HEK293 (cell line): Measurements from ENCODE around the gene UBL7.

ENCODE experiments used
- BCL11A ChIP-seq: fragments of 450-650 bp; formaldehyde crosslinking; IDR thresholded peaks from 2 replicates; pipeline ENCODE4 v1.5.1; 2016; ENCODE audit warnings: low read depth, missing biosample characterization, missing genetic modification characterization
- YY1 ChIP-seq: fragments of 450-650 bp; formaldehyde crosslinking; IDR thresholded peaks from 2 replicates; pipeline ENCODE4 v1.5.1; 2018; ENCODE audit warnings: missing biosample characterization, missing genetic modification characterization
- ZNF114 ChIP-seq: fragments of 450-650 bp; formaldehyde crosslinking; IDR thresholded peaks from 2 replicates; pipeline ENCODE4 v1.5.0; 2017; ENCODE audit warnings: missing biosample characterization, missing genetic modification characterization
- ZNF140 ChIP-seq: fragments of 450-650 bp; formaldehyde crosslinking; IDR thresholded peaks from 2 replicates; pipeline ENCODE4 v1.5.1; 2016; ENCODE audit warnings: missing biosample characterization, missing genetic modification characterization
- ZNF341 ChIP-seq: fragments of 450-650 bp; formaldehyde crosslinking; IDR thresholded peaks from 2 replicates; pipeline ENCODE4; 2016; ENCODE audit warnings: low read depth, missing biosample characterization, missing genetic modification characterization
- ZNF354C ChIP-seq: fragments of 450-650 bp; formaldehyde crosslinking; IDR thresholded peaks from 2 replicates; pipeline ENCODE4 v1.5.1; 2016; ENCODE audit warnings: missing biosample characterization, missing genetic modification characterization, low read depth, borderline replicate concordance
- ZNF548 ChIP-seq: fragments of 450-650 bp; formaldehyde crosslinking; IDR thresholded peaks from 2 replicates; pipeline ENCODE4 v1.5.1; 2016; ENCODE audit warnings: missing biosample characterization, missing genetic modification characterization
- ZNF600 ChIP-seq: fragments of 450-650 bp; formaldehyde crosslinking; IDR thresholded peaks from 2 replicates; pipeline ENCODE4 v1.5.1; 2016; ENCODE audit warnings: missing biosample characterization, missing genetic modification characterization
- TF ChIP-seq, protein P1 (sequence below): fragments of 450-650 bp; formaldehyde crosslinking; IDR thresholded peaks from 2 replicates; pipeline ENCODE4 v1.5.1; 2016; ENCODE audit warnings: missing biosample characterization, missing genetic modification characterization
- TF ChIP-seq, protein P2 (sequence below): fragments of 450-650 bp; formaldehyde crosslinking; IDR thresholded peaks from 2 replicates; pipeline ENCODE4 v1.5.1; 2016; ENCODE audit warnings: missing biosample characterization, missing genetic modification characterization
- TF ChIP-seq, protein P3 (sequence below): fragments of 450-650 bp; formaldehyde crosslinking; IDR thresholded peaks from 2 replicates; pipeline ENCODE4 v1.5.1; 2016; ENCODE audit warnings: missing biosample characterization, missing genetic modification characterization
- TF ChIP-seq, protein P4 (sequence below): fragments of 450-650 bp; formaldehyde crosslinking; IDR thresholded peaks from 2 replicates; pipeline ENCODE4 v1.5.1; 2016; ENCODE audit warnings: missing biosample characterization, missing genetic modification characterization
- TF ChIP-seq, protein P5 (sequence below): fragments of 450-650 bp; formaldehyde crosslinking; IDR thresholded peaks from 2 replicates; pipeline ENCODE4 v1.5.1; 2016; ENCODE audit warnings: missing biosample characterization, missing genetic modification characterization, low read depth

DNA sequence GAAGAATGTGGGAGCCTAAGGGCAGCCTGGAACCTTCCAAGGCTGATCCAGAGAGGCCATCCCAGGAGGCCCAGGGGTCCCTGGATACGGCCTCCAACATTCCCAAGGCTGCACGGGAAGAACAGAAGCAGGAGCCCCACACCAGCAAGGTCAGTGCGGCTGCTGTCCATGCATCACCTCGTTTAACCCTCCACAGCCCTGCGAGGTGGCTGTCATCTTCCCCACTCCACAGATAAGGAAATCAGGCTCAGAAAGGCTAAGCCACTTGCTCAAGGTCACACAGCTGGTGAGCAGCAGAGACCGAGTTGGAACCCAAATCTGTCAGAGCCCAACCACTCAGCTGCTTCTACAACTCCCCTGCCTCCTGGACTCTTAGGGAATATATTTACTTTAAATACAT, 48.8 kb downstream of the UBL7 start:
- TF ChIP-seq, protein P1, sequence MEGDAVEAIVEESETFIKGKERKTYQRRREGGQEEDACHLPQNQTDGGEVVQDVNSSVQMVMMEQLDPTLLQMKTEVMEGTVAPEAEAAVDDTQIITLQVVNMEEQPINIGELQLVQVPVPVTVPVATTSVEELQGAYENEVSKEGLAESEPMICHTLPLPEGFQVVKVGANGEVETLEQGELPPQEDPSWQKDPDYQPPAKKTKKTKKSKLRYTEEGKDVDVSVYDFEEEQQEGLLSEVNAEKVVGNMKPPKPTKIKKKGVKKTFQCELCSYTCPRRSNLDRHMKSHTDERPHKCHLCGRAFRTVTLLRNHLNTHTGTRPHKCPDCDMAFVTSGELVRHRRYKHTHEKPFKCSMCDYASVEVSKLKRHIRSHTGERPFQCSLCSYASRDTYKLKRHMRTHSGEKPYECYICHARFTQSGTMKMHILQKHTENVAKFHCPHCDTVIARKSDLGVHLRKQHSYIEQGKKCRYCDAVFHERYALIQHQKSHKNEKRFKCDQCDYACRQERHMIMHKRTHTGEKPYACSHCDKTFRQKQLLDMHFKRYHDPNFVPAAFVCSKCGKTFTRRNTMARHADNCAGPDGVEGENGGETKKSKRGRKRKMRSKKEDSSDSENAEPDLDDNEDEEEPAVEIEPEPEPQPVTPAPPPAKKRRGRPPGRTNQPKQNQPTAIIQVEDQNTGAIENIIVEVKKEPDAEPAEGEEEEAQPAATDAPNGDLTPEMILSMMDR (tag by site-specific recombination), result no peak
- TF ChIP-seq YY1, result no peak
- TF ChIP-seq, protein P2, sequence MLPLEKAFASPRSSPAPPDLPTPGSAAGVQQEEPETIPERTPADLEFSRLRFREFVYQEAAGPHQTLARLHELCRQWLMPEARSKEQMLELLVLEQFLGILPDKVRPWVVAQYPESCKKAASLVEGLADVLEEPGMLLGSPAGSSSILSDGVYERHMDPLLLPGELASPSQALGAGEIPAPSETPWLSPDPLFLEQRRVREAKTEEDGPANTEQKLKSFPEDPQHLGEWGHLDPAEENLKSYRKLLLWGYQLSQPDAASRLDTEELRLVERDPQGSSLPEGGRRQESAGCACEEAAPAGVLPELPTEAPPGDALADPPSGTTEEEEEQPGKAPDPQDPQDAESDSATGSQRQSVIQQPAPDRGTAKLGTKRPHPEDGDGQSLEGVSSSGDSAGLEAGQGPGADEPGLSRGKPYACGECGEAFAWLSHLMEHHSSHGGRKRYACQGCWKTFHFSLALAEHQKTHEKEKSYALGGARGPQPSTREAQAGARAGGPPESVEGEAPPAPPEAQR (tag by site-specific recombination), result no peak
- TF ChIP-seq ZNF341 (tag by site-specific recombination), result no peak
- TF ChIP-seq ZNF548, result no peak
- TF ChIP-seq, protein P3, sequence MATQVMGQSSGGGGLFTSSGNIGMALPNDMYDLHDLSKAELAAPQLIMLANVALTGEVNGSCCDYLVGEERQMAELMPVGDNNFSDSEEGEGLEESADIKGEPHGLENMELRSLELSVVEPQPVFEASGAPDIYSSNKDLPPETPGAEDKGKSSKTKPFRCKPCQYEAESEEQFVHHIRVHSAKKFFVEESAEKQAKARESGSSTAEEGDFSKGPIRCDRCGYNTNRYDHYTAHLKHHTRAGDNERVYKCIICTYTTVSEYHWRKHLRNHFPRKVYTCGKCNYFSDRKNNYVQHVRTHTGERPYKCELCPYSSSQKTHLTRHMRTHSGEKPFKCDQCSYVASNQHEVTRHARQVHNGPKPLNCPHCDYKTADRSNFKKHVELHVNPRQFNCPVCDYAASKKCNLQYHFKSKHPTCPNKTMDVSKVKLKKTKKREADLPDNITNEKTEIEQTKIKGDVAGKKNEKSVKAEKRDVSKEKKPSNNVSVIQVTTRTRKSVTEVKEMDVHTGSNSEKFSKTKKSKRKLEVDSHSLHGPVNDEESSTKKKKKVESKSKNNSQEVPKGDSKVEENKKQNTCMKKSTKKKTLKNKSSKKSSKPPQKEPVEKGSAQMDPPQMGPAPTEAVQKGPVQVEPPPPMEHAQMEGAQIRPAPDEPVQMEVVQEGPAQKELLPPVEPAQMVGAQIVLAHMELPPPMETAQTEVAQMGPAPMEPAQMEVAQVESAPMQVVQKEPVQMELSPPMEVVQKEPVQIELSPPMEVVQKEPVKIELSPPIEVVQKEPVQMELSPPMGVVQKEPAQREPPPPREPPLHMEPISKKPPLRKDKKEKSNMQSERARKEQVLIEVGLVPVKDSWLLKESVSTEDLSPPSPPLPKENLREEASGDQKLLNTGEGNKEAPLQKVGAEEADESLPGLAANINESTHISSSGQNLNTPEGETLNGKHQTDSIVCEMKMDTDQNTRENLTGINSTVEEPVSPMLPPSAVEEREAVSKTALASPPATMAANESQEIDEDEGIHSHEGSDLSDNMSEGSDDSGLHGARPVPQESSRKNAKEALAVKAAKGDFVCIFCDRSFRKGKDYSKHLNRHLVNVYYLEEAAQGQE (tag by site-specific recombination), result no peak
- TF ChIP-seq BCL11A (tag by site-specific recombination), result no peak
- TF ChIP-seq ZNF114, result no peak
- no peak for TF ChIP-seq ZNF140 (tag by site-specific recombination)
- no peak for TF ChIP-seq ZNF600 (tag by site-specific recombination)
- TF ChIP-seq, protein P4, sequence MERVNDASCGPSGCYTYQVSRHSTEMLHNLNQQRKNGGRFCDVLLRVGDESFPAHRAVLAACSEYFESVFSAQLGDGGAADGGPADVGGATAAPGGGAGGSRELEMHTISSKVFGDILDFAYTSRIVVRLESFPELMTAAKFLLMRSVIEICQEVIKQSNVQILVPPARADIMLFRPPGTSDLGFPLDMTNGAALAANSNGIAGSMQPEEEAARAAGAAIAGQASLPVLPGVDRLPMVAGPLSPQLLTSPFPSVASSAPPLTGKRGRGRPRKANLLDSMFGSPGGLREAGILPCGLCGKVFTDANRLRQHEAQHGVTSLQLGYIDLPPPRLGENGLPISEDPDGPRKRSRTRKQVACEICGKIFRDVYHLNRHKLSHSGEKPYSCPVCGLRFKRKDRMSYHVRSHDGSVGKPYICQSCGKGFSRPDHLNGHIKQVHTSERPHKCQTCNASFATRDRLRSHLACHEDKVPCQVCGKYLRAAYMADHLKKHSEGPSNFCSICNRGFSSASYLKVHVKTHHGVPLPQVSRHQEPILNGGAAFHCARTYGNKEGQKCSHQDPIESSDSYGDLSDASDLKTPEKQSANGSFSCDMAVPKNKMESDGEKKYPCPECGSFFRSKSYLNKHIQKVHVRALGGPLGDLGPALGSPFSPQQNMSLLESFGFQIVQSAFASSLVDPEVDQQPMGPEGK (tag by site-specific recombination), result no peak
- no peak for TF ChIP-seq ZNF354C
- TF ChIP-seq, protein P5, sequence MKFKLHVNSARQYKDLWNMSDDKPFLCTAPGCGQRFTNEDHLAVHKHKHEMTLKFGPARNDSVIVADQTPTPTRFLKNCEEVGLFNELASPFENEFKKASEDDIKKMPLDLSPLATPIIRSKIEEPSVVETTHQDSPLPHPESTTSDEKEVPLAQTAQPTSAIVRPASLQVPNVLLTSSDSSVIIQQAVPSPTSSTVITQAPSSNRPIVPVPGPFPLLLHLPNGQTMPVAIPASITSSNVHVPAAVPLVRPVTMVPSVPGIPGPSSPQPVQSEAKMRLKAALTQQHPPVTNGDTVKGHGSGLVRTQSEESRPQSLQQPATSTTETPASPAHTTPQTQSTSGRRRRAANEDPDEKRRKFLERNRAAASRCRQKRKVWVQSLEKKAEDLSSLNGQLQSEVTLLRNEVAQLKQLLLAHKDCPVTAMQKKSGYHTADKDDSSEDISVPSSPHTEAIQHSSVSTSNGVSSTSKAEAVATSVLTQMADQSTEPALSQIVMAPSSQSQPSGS (tag by site-specific recombination), result no peak
